Skeletal muscle tissue (tissue), 4 donors: ENCODE data around the gene PCDHA7. TPM values are rescaled to one million over a fixed set of nuclear protein-coding genes. Genes with fewer than 3 reads are reported as not detected.

Experiments
- H3K27ac ChIP-seq: one replicate; pipeline ENCODE4 v1.7.0; 2013; ENCODE audit warnings: mild to moderate bottlenecking, low read depth, low read length, inconsistent platforms
- H3K27me3 ChIP-seq, 3 donors: one replicate each; pipeline ENCODE4 v1.7.0; 2013; ENCODE audit warnings: low read length in 3 of 3; ENCODE audit not compliant: control insufficient read depth in 3 of 3, insufficient read depth in 3 of 3
- H3K36me3 ChIP-seq, 3 donors: one replicate each; pipeline ENCODE4 v1.7.0; 2013; ENCODE audit warnings: low read length in 3 of 3; ENCODE audit not compliant: control insufficient read depth in 3 of 3, insufficient read depth in 3 of 3
- H3K4me1 ChIP-seq, 3 donors: one replicate each; pipeline ENCODE4 v1.7.0; 2013; ENCODE audit warnings: low read length in 3 of 3, mild to moderate bottlenecking in 3 of 3; ENCODE audit not compliant: control insufficient read depth in 3 of 3, insufficient read depth in 3 of 3
- H3K4me3 ChIP-seq, 3 donors: one replicate each; pipeline ENCODE4 v1.7.0; 2013; ENCODE audit warnings: low read length in 3 of 3
- H3K9ac ChIP-seq, 3 donors: one replicate each; pipeline ENCODE4 v1.7.0; 2013; ENCODE audit warnings: low read length in 3 of 3, mild to moderate bottlenecking in 3 of 3, moderate library complexity in 2 of 3, low read depth in 1 of 3
- H3K9me3 ChIP-seq, 3 donors: one replicate each; pipeline ENCODE4 v1.7.0; 2013; ENCODE audit warnings: low read length in 3 of 3; ENCODE audit not compliant: control insufficient read depth in 3 of 3
- total RNA-seq: library from RNA; depleted of rRNA; stranded (reverse); fragments of >200 nt; gene quantifications from one replicate; pipeline ENCODE4 v1.2.3, GENCODE V29; 2014
- donor health status: Osteomylitis.

PCDHA7 gene
- total RNA-seq, 1 donor from 2014 or later: 0.52 TPM

GRCh38 chr5:140882591-140882899 lies 48.5 kb downstream of the PCDHA7 start:
- Histone ChIP-seq H3K36me3 (no peaks in the 10 kb centered on the region), H3K9me3 (peaks cover 0 to 7% (median 0%) of the 10 kb centered on the region in 3 donors), H3K27ac (no peak overlapping the region), H3K4me3 (no peak overlapping the region), H3K4me1 (no peaks in the 10 kb centered on the region), H3K9ac (no peak overlapping the region), H3K27me3 (peaks cover 0 to 8% (median 4%) of the 10 kb centered on the region in 3 donors)

GRCh38 chr5:140883373-140883772 lies 49.3 kb downstream of the PCDHA7 start:
- Histone ChIP-seq H3K36me3 (no peaks in the 10 kb centered on the region), H3K4me3 (no peak overlapping the region), H3K27ac (no peak overlapping the region), H3K27me3 (peaks cover 0 to 7% (median 4%) of the 10 kb centered on the region in 3 donors), H3K9me3 (peaks cover 0 to 7% (median 0%) of the 10 kb centered on the region in 3 donors), H3K4me1 (no peaks in the 10 kb centered on the region), H3K9ac (no peak overlapping the region)

DNA sequence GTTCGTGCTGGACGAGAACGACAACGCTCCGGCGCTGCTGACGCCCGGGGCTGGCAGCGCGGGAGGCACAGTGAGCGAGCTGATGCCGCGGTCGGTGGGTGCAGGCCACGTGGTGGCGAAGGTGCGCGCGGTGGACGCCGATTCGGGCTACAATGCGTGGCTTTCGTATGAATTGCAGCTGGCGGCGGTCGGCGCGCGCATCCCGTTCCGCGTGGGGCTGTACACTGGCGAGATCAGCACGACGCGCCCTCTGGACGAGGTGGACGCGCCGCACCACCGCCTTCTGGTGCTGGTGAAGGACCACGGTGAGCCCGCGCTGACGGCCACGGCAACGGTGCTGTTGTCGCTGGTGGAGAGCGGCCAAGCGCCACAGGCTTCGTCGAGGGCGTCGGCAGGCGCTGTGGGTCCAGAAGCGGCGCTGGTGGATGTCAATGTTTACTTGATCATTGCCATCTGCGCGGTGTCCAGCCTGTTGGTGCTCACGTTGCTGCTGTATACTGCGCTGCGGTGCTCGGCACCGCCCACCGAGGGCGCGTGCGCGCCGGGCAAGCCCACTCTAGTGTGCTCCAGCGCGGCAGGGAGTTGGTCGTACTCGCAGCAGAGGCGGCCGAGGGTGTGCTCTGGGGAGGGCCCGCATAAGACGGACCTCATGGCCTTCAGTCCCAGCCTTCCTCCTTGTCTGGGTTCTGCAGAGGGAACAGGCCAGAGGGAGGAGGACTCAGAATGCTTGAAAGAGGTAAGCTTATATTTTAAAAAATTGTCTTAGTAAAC lies 50.0 kb downstream of the PCDHA7 start:
- Histone ChIP-seq H3K9me3 (peaks cover 0 to 7% (median 0%) of the 10 kb centered on the region in 3 donors), H3K27me3 (peaks cover 0 to 7% (median 4%) of the 10 kb centered on the region in 3 donors), H3K27ac (no peak overlapping the region)

More for the DNA sequence above, 50.0 kb downstream of the PCDHA7 start:
- Histone ChIP-seq H3K36me3 (no peaks in the 10 kb centered on the region), H3K9ac (no peak overlapping the region), H3K4me1 (no peaks in the 10 kb centered on the region), H3K4me3 (no peak overlapping the region)

Other genes starting within 250 kb of the PCDHA7 start
- gene CD14, start 201.1 kb upstream of the PCDHA7 start, total RNA-seq: 39.7 TPM
- 2.6 TPM for gene TMCO6, start 194.8 kb upstream of the PCDHA7 start, total RNA-seq
- gene NDUFA2, start 186.6 kb upstream of the PCDHA7 start, total RNA-seq: 42.8 TPM
- gene IK, start 186.4 kb upstream of the PCDHA7 start, total RNA-seq: 60.5 TPM
- gene WDR55, start 169.4 kb upstream of the PCDHA7 start, total RNA-seq: 9.4 TPM
- gene DND1, start 160.7 kb upstream of the PCDHA7 start, total RNA-seq: not detected
- 40.2 TPM for gene HARS1, start 142.9 kb upstream of the PCDHA7 start, total RNA-seq
- gene HARS2, start 142.8 kb upstream of the PCDHA7 start, total RNA-seq: 15.7 TPM
- gene ZMAT2, start 133.8 kb upstream of the PCDHA7 start, total RNA-seq: 33.4 TPM
- not detected for gene PCDHA1, start 48.1 kb upstream of the PCDHA7 start, total RNA-seq
- gene PCDHA2, start 39.4 kb upstream of the PCDHA7 start, total RNA-seq: under 0.01 TPM
- not detected for gene PCDHA3, start 33.2 kb upstream of the PCDHA7 start, total RNA-seq
- 0.52 TPM for gene PCDHA4, start 27.2 kb upstream of the PCDHA7 start, total RNA-seq
- gene PCDHA5, start 12.7 kb upstream of the PCDHA7 start, total RNA-seq: not detected
- under 0.01 TPM for gene PCDHA6, start 6.3 kb upstream of the PCDHA7 start, total RNA-seq
- 0.52 TPM for gene PCDHA8, start 6.9 kb downstream of the PCDHA7 start, total RNA-seq
- gene PCDHA9, start 14.1 kb downstream of the PCDHA7 start, total RNA-seq: 0.52 TPM
- gene PCDHA10, start 21.6 kb downstream of the PCDHA7 start, total RNA-seq: under 0.01 TPM
- gene PCDHA11, start 34.7 kb downstream of the PCDHA7 start, total RNA-seq: under 0.01 TPM
- not detected for gene PCDHA12, start 41.0 kb downstream of the PCDHA7 start, total RNA-seq
- under 0.01 TPM for gene PCDHA13, start 47.9 kb downstream of the PCDHA7 start, total RNA-seq
- gene PCDHAC1, start 92.0 kb downstream of the PCDHA7 start, total RNA-seq: 0.52 TPM
- 2.1 TPM for gene PCDHAC2, start 132.2 kb downstream of the PCDHA7 start, total RNA-seq
- gene PCDHB1, start 217.1 kb downstream of the PCDHA7 start, total RNA-seq: not detected